DMS53 treated with DMSO at 0.1 percent for 48 hours (cell line): ENCODE data around the gene HEXIM2.

Source experiments
- DNase-seq: peaks from one replicate; lab custom pipeline; 2025; ENCODE audit not compliant: unreplicated experiment; lab: John Stamatoyannopoulos, UW

The HEXIM2 gene

DNA sequence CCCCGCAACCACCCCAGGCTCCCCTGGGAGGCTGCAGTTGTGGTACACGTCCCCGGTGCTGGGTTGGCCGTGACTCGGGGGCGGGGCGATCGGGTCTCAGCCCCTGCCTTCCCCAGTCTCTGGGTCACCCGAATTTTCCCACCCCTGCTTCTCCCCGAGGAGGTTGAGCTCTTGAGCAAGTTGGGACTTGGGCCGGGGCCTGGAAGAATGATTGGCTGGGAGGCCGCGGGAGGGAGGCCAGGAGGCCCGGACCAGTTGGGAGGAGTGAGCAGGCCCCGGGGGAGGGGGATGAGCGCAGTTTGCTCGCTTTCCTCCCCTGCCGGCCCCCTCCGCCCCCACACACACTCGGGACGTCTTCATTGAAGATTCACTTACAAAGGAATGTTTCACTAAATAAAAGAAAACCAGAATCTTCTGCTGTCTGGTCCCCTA, 17.9 kb upstream of the HEXIM2 start:
- DNase-seq: no peak

DNA sequence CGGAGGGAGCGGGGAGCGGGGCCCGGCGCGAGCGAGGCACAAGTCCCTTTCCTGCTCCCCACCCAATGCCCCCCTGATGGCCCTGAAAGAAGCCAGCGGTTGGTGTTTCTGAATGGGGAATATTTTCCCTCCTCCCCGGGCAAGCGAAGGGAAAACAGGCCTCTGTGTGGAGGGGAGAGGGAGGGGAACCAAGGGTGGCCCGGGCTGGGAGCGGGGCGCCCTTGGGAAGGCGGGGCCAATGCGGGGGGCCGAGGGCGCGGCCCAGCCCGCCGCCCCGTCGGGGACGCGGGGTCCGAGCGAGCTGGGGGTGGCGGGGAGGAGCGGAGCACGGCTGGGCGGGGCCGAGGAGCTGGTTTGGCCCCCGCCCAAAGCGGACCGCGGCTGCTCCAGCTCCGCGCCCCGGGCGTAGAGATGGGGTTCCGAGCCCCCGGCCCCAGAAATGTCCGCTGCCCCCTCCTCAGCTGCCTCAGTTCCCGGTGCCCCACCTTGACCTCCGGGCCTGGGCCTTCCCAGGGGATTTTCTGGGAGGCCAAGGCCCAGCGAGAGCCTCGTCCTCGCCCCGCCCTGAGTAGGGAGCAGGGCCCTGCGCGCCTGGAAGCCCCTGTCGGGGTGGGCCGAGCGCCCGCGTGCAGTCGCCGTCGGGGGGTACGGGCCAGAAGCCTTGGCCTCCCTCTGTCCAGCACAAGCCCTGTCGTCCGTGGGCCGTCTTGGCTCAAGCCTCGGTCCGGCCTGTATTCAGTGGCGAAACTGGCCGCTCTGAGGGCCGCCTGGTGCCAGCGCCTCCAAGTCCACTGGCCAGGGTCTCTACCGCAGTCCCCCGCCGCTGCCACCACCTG, 17.3 kb upstream of the HEXIM2 start:
- no peak for DNase-seq

DNA sequence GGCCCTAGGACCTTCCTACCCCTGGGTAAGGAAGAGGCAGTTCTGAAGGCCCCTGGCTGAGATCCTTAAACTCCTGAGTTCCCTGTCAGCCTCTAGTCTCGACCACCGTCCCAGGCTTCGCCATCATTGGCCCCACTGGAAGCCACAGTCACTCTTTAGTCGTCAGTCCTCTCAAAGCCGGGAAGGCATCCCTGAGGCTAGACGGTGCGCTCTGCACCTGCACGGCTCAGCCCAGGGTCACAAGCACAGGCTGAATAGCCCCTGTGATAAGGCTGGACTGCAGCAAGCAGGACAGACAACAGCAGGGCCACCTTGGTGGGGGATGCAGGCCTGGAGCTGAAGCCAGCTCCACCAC, 16.7 kb upstream of the HEXIM2 start:
- DNase-seq: no peak

DNA sequence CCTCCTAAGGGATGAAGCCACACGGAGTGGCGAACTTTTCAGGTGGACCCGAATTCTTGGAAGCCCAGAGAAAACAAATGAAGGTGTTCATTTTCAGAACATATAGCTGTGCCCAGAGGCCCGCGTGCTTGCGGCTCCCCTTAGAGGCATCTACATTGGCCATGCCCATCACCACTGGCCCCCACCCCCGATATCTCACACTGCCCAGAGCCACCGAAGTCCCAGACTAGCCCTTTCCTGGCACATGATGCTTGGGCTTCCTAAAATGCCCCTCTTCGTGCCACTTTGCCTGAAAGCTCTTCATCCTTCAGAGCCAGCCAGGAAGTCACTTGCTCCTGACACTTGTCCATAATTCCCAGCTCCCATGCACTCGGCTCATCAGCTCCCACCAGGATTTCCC, 15.5 kb upstream of the HEXIM2 start:
- DNase-seq: no peak

DNA sequence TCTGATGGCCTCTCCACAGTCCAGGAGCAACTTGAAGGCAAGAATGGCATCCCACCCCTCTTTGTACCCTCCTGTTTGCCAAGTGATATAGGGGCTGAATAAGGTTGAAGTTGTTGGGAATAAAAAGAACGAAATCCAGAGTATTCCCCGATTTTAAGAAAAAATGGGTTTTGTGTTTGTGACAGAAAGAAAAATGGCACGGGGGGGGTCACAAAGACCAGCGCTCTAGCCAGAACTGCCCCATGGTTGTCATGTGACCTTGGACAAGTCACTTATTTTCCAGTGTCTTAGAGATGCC, 15.1 kb upstream of the HEXIM2 start:
- DNase-seq: no peak

DNA sequence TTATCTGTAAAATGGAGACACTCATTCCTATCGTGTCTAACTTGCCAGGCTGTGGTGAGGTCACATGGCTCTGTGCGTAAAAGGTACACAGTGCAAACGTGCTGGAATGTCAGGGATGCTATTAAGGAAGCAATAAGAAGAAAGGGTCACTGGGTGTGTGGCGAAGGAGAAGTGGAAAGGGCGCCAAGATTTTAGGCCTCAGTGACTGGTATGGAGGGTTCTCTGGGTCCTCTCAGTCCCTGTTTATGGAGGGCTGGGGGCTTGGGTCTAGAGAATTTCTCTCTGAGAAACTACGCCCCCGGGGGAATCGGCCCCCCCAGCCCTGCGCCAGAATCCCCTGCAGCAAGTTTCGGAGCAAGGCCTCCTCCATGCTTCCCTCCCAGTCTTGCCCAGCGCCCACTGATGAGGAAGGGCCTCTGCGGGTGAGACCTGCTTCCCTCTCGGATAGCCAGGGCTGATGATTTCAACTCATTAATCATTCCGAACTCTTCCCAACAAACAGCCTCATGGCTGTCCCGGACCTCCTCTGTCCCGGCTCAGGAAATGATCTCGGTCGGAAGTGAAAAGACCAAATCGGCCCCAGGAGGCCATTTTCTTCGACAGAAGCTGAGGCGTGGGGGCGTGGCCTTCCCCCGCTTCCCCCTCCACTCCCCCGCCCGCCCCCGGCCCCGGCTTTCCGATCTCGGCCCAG, 14.6 kb upstream of the HEXIM2 start:
- peak; percentile 74 for DNase-seq

DNA sequence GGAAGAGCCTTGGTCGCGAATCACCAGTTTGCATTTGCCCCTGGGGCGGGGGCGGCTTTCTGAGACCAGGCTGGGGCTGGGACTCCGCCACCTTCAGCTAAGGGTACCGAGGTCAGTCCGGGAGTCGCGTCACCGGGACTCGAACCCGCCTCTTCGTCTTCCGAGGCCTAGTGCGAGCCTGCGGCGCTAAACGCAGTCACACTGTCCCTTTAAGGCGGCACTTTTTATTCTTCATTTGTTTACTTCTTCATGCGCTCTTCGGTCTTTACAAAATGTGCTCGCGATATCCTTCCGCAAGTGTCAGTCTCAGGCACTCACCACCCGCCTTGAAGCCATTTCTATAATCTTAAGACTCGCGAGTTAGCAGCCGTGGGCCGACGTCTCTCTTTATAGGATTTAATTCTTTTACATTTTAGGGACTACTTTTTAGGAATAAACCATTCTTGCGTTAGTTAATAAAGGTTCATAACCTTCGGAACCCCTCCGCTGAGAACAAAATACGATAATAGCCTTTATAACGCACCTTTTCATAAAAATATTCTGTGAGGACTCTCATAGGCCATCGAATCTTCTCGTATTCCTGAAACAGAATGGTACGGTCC, 14.0 kb upstream of the HEXIM2 start:
- peak; percentile 96 for DNase-seq

DNA sequence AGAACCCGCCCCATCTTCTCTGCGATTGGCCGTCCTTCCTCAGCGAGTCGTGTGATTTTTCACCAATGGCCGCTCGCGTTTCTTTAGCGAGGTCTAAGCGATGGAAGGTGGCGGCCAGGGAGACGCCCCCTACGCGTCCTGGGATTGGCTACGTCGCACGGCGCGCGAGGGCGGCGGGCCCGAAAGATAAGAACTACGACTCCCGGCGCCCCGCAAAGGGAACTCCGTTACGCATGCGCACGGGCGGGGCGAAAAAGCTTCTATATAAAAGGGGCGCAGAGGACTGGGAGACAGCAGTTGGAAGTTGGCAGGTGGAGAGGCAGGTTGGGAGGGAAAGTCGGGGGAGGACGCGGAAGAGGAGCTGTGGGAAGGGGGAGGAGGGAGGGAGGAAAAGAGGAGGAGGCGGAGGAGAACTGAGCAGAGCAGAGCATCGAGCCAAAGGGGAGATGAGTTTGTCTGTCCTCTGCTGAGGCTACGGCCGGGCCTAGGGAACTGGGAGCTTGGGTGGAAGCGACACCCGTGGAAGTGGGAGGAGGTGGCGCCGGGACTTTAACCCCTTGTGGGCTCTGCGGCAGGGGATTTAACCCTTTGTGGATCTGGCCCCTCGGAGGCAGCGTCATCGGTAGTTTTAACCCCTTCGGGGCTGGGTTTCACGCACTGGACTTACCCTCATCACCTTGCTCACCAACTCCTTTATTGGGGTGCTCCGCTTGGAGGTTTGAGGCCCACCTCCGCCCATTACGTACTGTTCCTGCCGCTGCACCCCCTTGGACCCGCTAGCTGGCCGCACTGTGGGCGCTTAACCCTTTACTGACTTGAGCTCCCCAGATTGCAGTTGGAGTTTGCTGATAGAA, 13.3 kb upstream of the HEXIM2 start, which contains the start of gene HEXIM1:
Gene HEXIM1 (plus strand): TSS at position 293 of the 854 bp plus-strand sequence. CDS start 716 bp downstream, outside the sequence.
- DNase-seq: peak; percentile 100

DNA sequence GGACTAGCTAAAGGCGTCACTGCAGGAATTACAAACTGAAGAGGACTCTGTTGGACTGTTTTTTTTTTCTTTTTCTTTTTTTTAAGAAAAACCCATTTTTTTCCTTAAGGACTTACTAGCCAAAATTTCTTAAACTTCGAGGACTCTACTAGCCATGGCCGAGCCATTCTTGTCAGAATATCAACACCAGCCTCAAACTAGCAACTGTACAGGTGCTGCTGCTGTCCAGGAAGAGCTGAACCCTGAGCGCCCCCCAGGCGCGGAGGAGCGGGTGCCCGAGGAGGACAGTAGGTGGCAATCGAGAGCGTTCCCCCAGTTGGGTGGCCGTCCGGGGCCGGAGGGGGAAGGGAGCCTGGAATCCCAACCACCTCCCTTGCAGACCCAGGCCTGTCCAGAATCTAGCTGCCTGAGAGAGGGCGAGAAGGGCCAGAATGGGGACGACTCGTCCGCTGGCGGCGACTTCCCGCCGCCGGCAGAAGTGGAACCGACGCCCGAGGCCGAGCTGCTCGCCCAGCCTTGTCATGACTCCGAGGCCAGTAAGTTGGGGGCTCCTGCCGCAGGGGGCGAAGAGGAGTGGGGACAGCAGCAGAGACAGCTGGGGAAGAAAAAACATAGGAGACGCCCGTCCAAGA, 12.5 kb upstream of the HEXIM2 start:
- DNase-seq: peak; percentile 71

DNA sequence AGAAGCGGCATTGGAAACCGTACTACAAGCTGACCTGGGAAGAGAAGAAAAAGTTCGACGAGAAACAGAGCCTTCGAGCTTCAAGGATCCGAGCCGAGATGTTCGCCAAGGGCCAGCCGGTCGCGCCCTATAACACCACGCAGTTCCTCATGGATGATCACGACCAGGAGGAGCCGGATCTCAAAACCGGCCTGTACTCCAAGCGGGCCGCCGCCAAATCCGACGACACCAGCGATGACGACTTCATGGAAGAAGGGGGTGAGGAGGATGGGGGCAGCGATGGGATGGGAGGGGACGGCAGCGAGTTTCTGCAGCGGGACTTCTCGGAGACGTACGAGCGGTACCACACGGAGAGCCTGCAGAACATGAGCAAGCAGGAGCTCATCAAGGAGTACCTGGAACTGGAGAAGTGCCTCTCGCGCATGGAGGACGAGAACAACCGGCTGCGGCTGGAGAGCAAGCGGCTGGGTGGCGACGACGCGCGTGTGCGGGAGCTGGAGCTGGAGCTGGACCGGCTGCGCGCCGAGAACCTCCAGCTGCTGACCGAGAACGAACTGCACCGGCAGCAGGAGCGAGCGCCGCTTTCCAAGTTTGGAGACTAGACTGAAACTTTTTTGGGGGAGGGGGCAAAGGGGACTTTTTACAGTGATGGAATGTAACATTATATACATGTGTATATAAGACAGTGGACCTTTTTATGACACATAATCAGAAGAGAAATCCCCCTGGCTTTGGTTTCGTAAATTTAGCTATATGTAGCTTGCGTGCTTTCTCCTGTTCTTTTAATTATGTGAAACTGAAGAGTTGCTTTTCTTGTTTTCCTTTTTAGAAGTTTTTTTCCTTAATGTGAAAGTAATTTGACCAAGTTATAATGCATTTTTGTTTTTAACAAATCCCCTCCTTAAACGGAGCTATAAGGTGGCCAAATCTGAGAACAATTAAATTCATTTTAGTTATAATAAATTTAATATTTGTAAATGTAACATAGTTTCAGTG, 11.7 kb upstream of the HEXIM2 start:
- DNase-seq: peak; percentile 71

DNA sequence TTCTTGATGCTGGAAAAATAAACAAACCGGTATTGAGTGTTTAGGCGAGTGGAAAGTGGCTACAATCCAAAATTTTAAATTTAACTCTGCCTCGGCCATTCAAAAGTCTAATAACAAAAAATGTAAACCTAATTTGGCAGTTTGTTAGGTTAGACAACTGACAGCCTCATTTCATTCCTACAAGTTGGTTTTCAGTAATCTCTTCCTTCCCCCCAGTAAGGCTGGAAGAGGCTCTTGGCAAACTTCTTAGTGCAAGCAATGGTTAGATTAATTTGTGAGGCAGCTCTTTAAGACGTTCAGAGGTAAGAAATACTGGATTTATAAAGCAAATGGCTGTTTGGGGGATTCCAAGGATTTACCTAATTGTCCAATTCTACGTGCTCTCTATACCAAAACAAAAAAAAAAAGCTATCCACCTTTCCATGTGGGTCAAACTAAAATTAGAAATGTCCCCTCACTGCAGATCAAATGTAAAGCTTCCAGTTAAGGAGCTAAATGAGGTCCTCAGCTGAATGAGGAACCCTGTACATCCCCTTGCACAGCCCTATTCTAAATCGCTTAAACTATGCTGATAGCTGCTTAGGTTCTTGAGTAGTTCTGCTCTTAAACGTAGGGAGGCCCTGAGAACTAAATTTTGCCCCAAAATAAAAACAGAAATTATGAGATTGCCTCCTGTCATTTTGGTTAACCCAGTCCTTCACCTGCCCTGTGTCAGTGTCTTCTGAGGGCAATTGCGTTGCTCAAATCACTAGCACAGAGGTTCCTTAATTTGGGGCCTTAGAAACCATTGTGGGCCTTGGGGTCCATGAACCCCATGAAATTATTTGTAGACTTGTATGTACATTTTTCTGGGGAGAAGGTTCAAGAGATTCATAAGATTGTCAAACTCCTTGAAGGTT, 10.5 kb upstream of the HEXIM2 start:
- no peak for DNase-seq

DNA sequence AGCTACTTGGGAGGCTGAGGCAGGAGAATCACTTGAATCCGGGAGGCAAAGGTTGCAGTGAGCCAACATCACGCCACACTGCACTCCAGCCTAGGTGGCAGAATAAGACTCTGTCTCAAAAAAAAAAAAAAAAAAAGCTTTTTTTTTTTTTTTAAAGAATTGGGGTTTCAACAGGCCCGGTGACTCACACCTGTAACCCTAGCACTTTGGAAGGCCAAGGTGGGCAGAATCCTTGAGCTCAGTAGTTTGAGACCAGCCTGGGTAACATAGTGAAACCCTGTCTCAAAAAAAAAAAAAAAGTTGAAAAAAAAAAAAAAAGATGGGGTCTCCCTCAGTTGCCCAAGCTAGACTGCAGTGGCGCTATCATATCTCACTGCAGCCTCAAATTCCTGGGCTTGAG, 6.6 kb upstream of the HEXIM2 start:
- DNase-seq: no peak

DNA sequence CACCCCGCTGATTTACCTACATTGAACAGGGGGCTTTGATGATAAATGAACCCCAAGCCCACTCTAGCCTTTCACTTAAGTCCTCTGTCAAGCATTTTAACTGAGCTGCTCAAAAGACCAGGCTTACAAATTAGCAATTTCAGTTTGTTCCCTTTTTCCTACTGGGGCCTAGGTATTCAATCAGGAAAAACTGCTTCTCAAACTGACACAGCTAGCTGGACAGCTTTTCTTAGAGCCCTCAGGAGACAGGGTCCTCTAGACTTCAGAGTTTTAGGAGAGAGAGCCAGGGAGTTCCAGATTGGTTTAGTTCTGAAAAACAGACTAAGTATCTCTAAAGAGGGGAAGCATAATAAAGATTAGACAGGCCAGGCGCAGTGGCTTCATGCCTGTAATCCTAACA, 6.2 kb upstream of the HEXIM2 start:
- no peak for DNase-seq

DNA sequence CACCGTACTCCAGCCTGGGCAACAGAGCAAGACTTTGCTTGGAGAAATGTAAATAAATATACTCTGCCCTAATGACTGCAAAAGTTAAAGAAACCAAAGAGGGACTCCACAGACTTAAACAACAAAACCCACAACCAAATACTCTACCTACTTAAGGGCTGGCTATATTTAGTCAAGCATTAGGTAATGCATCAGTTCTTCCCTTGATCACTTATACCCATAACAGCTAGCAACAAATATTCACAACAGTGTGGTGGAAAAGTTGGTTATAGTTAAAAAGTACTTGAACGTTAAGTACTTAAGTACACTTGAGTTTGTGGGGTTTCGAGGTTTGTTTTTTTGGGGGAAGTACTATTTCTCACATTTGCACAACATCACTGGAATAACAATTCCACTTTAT, 5.4 kb upstream of the HEXIM2 start:
- DNase-seq: no peak

DNA sequence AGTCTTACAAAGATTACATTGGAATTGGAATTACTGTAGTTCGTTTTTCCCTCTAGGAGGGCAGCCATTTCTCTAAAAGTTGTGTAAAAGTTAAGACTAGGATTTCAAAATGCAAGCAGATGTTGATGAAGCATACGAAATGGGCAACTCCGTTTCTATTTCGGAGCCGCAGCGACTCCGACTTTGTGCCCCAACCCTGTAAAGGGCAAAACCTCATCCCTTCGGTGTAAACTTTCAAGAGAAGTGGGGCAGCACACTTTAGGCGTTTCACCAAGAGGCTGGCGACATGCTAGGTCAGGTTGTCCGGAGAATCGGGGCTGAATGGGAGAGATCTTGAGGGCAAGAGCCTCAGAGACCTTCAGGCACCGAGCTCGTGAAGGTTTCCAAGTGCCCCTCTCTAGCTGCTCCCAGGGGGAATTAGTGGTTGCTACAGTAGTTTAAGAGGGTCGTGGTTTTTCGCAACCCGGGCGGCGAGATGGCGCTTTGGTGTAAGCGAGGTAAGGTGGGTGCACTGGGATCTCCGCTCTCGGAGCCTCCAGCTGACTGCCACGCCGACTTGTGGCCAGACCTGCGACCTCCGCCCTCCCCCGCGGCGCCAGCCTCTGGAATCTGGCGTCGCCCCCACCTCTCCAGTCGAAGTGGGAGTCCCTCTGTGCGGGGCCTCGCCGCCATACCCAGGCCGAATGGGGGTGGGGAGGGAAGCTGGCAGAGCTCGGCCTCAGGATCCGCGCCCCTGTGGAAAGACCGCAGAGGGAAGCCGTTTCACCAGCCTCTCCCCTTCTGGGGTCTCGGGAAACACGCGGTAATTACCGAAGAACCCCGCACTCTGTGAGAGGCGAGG, 1.0 kb upstream of the HEXIM2 start:
- no peak for DNase-seq

DNA sequence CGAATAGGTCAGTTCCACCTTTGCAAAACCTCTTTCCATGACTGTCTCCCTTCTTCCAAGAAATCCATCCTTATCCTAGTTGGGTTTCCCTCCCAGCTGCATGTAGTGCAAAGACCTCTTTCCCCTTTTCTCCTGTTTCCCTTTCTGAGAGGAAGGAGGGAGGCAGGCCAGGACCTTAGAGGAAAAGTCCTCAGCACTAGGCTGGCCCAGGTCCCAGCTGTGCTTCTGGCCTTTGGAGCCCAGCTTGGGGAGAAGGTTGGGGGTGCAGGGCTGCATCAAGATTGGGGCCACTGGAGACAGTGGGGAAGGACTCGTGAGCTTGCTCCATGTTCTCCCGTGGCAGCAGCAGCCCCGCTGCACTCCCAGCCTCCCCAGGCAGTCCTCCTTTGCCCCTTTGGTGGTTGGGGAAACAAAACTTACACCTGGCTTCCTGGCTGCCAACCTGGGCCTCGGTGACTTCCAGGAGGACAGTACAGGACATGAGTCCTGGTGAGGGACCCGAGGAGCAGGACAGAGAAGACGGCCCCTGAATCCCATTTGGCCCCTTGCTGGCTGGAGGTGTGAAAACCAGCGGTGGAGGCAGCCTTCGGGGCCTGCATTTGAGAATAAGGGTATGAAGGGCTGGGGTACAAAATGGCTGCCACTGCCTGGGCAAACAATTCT, 481 bp downstream of the HEXIM2 start:
- no peak for DNase-seq

DNA sequence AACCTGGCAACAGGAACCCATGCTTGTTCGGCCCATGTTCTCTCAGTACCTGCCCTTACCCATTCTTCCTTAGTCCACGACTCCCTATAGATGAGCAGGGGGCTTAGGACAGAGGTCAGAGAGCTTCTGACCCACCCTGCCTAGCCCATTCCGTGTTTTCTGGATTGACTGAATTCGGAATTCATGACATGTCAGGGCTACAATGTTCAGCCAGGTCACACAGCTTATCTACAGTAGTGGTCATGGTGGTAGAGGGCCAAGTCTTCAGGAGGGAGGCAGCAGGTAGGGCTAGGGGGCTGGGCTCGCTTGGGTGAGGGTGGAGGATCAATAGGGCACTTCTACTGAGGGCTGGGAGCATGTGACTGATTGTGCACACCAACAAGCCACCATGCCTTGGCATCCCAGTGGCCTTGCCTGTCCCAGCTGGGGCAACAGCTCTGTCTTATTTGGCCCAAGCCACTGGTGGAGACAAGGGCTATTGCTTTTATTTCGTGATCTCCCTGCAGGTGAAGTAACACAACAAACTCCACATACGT, 3.1 kb downstream of the HEXIM2 start:
- DNase-seq: no peak
